HS-5 (cell line): ENCODE data around the gene MYO18A.
A peak's percentile ranks its signal among the peaks of the same experiment; 100 is the strongest.
"Not testable (repeated sequence)": the region's sequence is repeated elsewhere in the genome, so short reads cannot be mapped to it uniquely, and the experiment has no call there.

Experiments
- DNase-seq: peaks from one replicate; pipeline ENCODE4 v3.0.0-alpha.2; 2012; ENCODE audit warnings: low read depth

The MYO18A gene, protein sequence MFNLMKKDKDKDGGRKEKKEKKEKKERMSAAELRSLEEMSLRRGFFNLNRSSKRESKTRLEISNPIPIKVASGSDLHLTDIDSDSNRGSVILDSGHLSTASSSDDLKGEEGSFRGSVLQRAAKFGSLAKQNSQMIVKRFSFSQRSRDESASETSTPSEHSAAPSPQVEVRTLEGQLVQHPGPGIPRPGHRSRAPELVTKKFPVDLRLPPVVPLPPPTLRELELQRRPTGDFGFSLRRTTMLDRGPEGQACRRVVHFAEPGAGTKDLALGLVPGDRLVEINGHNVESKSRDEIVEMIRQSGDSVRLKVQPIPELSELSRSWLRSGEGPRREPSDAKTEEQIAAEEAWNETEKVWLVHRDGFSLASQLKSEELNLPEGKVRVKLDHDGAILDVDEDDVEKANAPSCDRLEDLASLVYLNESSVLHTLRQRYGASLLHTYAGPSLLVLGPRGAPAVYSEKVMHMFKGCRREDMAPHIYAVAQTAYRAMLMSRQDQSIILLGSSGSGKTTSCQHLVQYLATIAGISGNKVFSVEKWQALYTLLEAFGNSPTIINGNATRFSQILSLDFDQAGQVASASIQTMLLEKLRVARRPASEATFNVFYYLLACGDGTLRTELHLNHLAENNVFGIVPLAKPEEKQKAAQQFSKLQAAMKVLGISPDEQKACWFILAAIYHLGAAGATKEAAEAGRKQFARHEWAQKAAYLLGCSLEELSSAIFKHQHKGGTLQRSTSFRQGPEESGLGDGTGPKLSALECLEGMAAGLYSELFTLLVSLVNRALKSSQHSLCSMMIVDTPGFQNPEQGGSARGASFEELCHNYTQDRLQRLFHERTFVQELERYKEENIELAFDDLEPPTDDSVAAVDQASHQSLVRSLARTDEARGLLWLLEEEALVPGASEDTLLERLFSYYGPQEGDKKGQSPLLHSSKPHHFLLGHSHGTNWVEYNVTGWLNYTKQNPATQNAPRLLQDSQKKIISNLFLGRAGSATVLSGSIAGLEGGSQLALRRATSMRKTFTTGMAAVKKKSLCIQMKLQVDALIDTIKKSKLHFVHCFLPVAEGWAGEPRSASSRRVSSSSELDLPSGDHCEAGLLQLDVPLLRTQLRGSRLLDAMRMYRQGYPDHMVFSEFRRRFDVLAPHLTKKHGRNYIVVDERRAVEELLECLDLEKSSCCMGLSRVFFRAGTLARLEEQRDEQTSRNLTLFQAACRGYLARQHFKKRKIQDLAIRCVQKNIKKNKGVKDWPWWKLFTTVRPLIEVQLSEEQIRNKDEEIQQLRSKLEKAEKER (N-terminal part only)

DNA sequence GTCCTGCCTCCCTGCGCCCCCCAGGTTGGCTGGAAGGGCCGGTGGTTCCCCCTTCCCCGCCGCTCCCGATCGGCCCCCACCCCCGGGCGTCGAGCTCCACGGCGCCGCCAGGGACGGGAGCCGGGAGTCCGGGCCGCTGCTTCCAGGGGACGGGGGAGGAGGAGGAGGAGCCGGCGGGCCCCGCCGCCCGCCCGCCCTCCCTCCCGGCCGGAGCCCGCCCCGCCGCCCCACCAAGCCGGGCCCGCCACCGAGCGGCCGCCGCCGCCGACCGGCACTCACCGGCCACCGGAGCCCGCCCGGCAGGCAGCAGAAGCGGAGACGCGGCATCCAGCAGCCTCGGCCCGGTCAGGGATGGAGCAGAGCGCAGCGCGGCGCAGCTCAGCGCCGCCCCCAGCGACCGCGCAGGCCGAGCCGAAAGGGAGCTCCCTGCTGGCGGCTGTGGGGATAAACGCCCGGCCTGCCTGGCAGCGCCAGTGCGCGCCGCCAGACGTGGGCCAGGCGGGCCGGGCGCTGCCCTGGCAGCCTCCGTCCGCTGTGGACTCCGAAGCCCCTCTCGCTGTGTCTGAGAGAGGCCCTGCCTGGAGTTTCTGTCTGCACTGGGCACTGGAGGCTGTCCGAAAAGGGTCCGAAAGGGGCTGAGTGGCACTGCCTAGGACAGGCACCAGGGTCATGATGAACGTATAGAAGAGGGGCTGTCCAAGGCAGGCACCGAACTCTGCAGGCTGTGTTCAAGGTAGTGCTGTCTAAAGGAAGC is at the start of gene MYO18A:
Gene MYO18A (minus strand): TSS at position 365 of the 754 bp plus-strand sequence. CDS start 13,458 bp downstream, outside the sequence.
- peak; percentile 24 for DNase-seq

DNA sequence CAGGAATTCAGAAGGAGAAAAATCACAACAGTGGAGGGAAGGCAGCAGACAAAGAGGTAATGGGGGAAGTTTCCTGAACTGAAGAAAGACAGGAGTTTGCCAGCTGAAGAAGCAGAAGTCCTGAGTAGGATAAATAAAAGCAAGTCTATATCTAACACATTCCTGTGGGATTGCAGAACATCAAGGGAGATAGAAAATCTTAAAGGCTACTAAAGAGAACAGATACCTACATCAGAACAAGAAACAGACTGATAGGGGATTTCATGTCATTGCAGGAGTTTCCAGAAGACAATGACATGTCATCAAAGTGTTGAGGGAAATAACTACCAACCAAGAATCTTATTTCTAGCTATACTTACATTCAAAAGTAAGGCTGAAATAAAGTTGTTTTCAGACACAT is 45.2 kb upstream of the MYO18A start:
- DNase-seq, result no peak

DNA sequence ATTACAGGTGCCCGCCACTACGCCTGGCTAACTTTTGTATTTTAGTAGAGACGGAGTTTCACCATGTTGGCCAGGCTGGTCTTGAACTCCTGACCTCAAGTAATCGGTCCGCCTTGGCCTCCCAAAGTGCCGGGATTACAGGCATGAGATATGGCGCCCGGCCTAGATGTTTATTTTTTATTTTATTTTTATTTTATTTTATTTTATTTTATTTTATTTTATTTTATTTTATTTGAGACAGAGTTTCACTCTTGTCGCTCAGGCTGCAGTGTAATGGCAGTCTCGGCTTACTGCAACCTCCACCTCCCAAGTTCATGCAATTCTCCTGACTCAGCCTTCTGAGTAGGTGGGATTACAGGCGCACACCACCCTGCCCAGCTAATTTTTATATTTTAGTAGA is 41.1 kb upstream of the MYO18A start:
- not testable (repeated sequence) for DNase-seq

DNA sequence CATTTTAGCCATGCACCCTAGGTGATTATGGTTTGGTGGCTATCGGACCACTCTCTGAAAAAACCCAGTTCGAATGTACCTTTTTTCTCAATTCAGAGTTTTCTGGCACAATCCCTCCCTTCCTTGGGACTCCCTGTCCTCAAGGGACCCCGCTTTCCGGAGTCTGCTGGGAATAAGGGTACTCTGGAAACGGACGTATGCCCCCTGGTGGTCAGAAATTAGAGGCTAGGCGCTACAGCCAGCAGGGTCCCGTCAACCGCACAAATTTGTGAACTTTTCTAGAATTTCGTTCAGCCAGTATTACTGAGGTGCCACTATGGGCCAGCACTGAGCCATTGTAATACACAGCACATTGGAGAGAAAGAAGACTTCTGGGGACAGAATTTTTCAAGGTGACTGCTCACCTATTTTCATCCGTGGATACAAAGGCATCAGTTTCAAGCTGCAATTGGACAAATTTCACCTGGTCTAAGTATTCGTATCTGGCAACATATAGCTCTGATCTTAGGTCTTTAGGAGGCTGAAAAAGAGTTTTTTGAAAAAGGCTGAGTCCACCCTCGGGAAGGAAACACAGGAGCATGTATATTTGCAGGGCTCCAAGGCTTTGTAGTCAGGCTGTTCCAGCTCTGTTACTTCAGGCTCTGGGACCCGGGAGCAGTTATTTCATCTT is 39.3 kb upstream of the MYO18A start:
- DNase-seq, result peak; percentile 38

GRCh38 chr17:29216856-29217255 is 36.7 kb upstream of the MYO18A start:
- no peak for DNase-seq

DNA sequence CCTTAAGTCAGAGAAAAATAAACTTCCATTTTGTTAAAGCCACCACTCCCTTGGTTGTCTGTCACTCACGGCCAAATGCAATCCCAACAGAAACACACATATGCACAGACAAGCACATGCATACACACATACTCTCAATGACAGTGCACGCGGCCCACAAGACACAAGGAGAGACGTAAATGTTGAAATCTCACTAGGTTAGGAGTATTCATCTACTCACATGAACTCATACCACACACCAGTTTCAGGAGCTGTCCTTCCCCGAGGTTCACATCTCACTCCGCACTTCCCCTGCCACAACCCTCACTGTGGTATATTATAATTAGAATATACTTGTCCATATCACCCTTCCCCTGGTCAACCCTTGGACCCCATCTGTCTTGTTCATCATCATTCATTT is 36.0 kb upstream of the MYO18A start:
- DNase-seq, result no peak

GRCh38 chr17:29215717-29216116 is 35.5 kb upstream of the MYO18A start:
- no peak for DNase-seq

GRCh38 chr17:29215174-29215573 is 35.0 kb upstream of the MYO18A start:
- no peak for DNase-seq

DNA sequence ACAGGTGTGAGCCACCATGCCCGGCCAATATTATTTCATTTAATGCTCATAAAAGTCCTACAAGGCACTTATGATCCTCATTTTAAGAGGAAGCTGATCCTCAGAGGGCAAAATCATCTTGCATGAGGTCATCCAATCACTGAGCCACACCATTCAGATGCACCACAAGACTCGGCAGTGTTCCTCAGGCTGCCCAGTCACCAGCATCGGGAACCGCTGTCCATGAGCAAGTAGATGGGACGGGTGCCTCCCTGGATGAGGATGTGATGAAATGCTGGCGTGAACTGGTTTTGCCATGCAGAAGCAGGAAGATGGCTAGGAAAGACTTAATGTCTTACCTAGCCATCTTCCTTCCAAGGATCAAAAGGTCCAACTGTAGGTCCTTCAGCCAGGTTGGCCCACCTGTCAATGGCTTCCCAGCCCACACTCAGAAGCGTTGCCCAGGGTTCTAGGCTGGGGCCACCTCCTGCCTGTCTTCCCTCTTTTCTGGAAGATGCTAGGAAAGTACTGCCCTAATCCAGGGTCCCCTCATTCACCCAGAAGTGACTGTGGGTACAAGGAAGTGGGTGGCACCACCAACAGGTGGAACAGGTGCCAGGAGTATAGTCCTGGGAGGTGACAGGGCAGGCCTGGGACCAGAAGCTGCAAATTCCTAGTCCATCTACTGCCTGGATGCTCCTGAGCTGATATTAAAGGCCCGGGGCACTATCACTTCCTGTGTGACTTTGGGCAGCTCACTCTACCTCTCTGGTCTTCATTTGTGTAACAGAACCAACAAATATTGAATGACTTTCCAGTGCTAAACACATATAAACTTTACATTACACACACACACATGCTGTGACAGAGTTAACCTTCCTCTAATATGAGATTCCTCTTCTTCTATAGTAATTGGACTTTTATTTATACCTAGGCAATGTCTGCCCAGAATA is 34.3 kb upstream of the MYO18A start:
- no peak for DNase-seq

DNA sequence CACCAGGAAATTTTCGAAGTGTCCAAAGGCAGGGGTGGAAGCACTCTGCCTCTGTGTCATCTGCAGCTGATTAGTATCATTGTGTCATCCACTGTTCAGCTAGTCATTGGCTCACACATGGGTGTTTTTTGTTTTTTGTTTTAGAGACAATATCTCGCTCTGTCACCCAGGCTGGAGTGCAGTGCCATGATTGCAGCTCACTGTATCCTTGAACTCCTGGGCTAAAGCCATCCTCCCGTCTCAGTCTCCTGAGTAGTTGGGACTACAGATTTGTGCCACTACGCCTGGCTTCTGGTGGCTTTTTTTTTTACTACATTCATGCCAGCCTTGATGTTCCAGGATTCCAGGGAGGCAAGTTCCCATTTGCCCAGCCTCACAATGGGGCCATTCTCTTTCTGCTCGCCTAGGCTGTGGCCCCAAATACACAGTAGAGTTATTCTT is 32.5 kb upstream of the MYO18A start:
- DNase-seq, result peak; percentile 14

GRCh38 chr17:29212094-29212631 is 32.0 kb upstream of the MYO18A start:
- no peak for DNase-seq

DNA sequence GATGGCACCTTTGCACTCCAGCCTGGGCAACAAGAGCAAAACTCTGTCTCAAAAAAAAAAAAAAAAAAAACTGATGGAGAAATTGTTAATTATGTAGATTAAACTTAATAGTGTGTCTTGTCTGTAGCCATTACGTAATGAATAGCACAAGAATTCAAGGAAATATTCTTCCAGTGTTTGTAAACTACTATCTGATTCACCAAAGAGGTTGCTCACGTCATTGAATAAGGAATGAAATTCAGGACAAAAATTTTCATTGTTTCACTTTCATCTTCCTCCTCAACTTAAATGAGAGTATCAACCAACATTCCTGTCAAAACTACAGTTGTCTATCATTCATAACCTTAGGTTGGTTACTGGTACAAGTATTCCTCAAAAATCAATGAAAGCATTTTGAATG is 30.7 kb upstream of the MYO18A start:
- peak; percentile 15 for DNase-seq

DNA sequence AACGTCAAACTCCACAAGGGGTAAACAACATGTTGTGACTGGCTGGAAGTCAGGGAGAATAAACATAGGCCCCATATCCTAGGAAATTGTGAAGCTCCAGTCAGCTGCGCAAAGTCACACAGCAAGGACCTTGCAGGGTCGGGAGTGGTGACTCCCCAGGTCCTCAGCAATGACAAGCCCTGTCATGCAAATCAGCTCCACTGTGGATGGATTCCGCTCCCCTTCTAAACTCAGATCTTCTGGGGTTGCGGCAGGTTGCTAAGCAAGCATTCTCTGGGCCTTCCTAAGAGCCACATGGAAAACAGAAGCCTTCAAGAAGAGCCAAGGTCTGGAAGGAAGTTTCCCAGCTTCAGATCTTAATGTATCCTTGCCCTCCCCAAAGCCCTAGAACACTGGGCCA is 28.9 kb upstream of the MYO18A start:
- no peak for DNase-seq

GRCh38 chr17:29207975-29208374 is 27.8 kb upstream of the MYO18A start:
- DNase-seq, result no peak

GRCh38 chr17:29205047-29205446 is 24.8 kb upstream of the MYO18A start:
- DNase-seq, result no peak

GRCh38 chr17:29204068-29204804 is 24.0 kb upstream of the MYO18A start:
- DNase-seq, result not testable (repeated sequence)

GRCh38 chr17:29197516-29198272 is 17.5 kb upstream of the MYO18A start:
- DNase-seq, result no peak
